Common myeloid progenitor, CD34-positive (primary cell): ENCODE data around the gene POU6F2.

Experiments used
- CTCF ChIA-PET: fragments of 350-600 bp; sonication (Branson Sonifier 250); formaldehyde crosslinking; loops from one replicate; lab custom pipeline; 2021; ENCODE audit warnings: antibody characterized with exemption; lab: Charles Lee
- POLR2A ChIA-PET: fragments of 350-600 bp; sonication (Branson Sonifier 250); formaldehyde crosslinking; loops from one replicate; lab custom pipeline; 2021; ENCODE audit warnings: antibody characterized with exemption; lab: Charles Lee
- DNase-seq, 3 donors: peaks; one replicate each; pipeline versions ENCODE4 v3.0.0 to v3.0.0-alpha.2; 2013
- H3K27ac ChIP-seq, 2 experiments: 1 replicate in 1 of 2; 2 replicates in 1 of 2; pipeline ENCODE4 v1.7.0; 2013; ENCODE audit warnings: inconsistent platforms in 2 of 2, low read length in 2 of 2, mild to moderate bottlenecking in 2 of 2, low read depth in 1 of 2, moderate library complexity in 1 of 2; ENCODE audit not compliant: severe bottlenecking in 2 of 2, insufficient read depth in 1 of 2, poor library complexity in 1 of 2
- H3K27me3 ChIP-seq, 5 experiments: replicated peaks in 2 of 5; 1 replicate in 3 of 5; 2 replicates in 2 of 5; pipeline versions ENCODE4 v1.6.1 to v1.7.0; 2013; ENCODE audit warnings: low read length in 4 of 5, mild to moderate bottlenecking in 2 of 5, moderate library complexity in 2 of 5, inconsistent platforms in 1 of 5; ENCODE audit not compliant: insufficient read depth in 5 of 5, control insufficient read depth in 4 of 5
- H3K36me3 ChIP-seq, 4 experiments: 1 replicate in 2 of 4; 2 replicates in 2 of 4; pipeline versions ENCODE4 v1.6.1 to v1.7.0; 2013; ENCODE audit warnings: low read length in 3 of 4, control low read depth in 1 of 4, mild to moderate bottlenecking in 1 of 4; ENCODE audit not compliant: control insufficient read depth in 4 of 4, insufficient read depth in 4 of 4
- H3K4me1 ChIP-seq, 4 experiments: 1 replicate in 3 of 4; 2 replicates in 1 of 4; pipeline versions ENCODE4 v1.6.1 to v1.7.1; 2013; ENCODE audit warnings: low read length in 3 of 4, mild to moderate bottlenecking in 3 of 4, control low read depth in 1 of 4, inconsistent platforms in 1 of 4, moderate library complexity in 1 of 4; ENCODE audit not compliant: control insufficient read depth in 4 of 4, insufficient read depth in 4 of 4; ENCODE audit errors: control extremely low read depth in 1 of 4
- H3K4me3 ChIP-seq, 7 experiments: 1 replicate in 4 of 7; 2 replicates in 3 of 7; pipeline versions ENCODE4 v1.5.1 to v1.7.0; 2013; ENCODE audit warnings: mild to moderate bottlenecking in 7 of 7, low read length in 6 of 7, moderate library complexity in 6 of 7, inconsistent platforms in 2 of 7, low read depth in 2 of 7, control low read depth in 1 of 7; ENCODE audit not compliant: insufficient read depth in 4 of 7, control insufficient read depth in 1 of 7; ENCODE audit errors: extremely low read depth in 1 of 7
- H3K9me3 ChIP-seq, 5 experiments: 1 replicate in 4 of 5; 2 replicates in 1 of 5; pipeline versions ENCODE4 v1.6.1 to v1.7.1; 2013; ENCODE audit warnings: low read length in 4 of 5, mild to moderate bottlenecking in 2 of 5, inconsistent platforms in 1 of 5, low read depth in 1 of 5, moderate library complexity in 1 of 5; ENCODE audit not compliant: control insufficient read depth in 4 of 5, insufficient read depth in 2 of 5; ENCODE audit errors: control extremely low read depth in 1 of 5
- WGBS: methylation state at CpG from one replicate; pipeline ENCODE4 v1.1.5; 2013; ENCODE audit not compliant: insufficient coverage; 5-methylcytosine and 5-hydroxymethylcytosine counted together

Gene POU6F2

DNA sequence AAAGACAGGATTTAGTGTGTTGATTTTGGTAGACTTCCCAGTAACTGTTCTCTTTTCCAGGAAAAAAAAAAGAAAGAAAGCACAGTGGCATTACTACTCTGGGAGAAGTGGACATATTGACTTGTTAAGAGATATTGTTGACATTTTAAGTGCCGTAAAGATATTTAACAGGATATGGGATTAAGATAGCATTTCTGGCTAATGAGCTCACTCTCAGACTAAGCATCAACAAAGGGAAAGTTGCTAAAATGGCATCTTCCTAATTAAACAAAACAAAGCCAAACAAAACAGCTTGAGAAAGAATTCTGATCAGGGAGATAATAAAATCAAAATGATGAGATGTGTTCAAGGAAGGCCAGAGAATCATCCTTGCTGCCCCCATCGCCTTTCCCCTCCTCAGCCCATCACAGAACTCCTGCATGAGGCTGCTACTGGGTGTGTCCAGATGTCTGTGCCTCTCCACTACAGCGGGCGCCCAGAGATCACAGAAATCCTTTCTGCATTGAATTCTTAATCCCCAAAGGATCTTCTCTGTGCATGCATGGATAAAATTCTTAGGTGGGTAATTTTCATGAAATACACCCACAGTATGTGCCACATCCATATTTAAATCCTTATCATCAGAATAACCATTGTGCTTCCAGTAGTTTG lies 270.5 kb downstream of the POU6F2 start:
- H3K27ac ChIP-seq: no peak overlapping the region
- WGBS: 100% methylated on average over 1 of the region's 4 CpGs
- no peaks in the 10 kb centered on the region for H3K4me1 ChIP-seq
- H3K36me3 ChIP-seq: no peaks in the 10 kb centered on the region
- no peaks in the 10 kb centered on the region for H3K27me3 ChIP-seq
- ChIA-PET CTCF (no interaction called here), POLR2A (no interaction called here)
- no peaks in the 10 kb centered on the region for H3K9me3 ChIP-seq
- no peak overlapping the region for H3K4me3 ChIP-seq
- no peak for DNase-seq

DNA sequence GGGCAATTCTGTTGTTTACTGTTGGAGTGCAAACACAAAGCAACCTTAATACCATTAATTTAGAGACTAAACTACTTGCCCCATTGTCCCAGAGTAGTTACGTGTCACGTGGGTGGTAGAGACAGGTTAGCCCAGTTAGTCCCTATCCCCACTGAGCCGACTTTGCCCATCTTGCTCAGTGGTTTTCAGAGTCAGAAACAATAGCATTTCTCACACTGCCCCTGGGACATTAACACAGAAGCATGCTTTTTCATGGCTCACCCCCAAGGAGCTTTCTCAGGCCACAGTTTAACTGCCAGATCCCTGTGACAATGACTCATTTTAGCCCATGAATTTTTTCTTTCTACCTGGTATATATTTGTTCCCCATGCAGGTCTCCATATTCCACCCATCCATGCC lies 271.0 kb downstream of the POU6F2 start:
- H3K27me3 ChIP-seq: no peaks in the 10 kb centered on the region
- no peaks in the 10 kb centered on the region for H3K4me1 ChIP-seq
- no peaks in the 10 kb centered on the region for H3K36me3 ChIP-seq
- no peaks in the 10 kb centered on the region for H3K9me3 ChIP-seq
- no peak overlapping the region for H3K4me3 ChIP-seq
- no peak overlapping the region for H3K27ac ChIP-seq
- POLR2A ChIA-PET: no interaction called here
- 100% methylated on average over 3 of the region's 3 CpGs for WGBS
- DNase-seq: no peak
- CTCF ChIA-PET: no interaction called here

DNA sequence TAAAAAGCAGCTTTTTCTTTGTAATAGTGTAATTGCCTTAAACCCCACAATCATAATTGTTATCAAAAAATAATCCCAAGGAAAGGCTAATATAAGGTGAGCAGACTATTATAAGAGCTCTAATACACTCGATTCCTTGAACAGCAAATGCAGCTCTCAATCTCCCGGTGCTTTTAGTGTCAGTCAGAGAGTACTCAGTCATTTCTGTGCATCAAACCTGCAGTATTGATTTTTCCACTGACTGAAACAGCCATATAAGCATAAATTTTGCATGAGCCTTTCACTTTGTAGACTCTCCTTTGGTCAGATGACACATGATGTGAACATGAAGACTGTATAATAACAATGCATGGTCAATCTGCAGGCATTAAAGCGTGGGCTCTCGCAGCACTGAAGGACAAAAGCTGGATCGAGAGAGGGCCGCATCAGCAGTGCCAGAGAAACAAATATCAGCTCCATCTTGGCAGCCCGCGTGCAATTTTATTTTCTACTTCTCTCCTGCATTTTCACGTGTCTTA lies 272.0 kb downstream of the POU6F2 start:
- Histone ChIP-seq H3K4me1 (no peaks in the 10 kb centered on the region), H3K36me3 (no peaks in the 10 kb centered on the region), H3K4me3 (no peak overlapping the region), H3K9me3 (no peaks in the 10 kb centered on the region), H3K27ac (no peak overlapping the region), H3K27me3 (no peaks in the 10 kb centered on the region)
- 95% methylated on average over 9 of the region's 9 CpGs for WGBS
- ChIA-PET CTCF (no interaction called here), POLR2A (no interaction called here)
- DNase-seq: no peak

DNA sequence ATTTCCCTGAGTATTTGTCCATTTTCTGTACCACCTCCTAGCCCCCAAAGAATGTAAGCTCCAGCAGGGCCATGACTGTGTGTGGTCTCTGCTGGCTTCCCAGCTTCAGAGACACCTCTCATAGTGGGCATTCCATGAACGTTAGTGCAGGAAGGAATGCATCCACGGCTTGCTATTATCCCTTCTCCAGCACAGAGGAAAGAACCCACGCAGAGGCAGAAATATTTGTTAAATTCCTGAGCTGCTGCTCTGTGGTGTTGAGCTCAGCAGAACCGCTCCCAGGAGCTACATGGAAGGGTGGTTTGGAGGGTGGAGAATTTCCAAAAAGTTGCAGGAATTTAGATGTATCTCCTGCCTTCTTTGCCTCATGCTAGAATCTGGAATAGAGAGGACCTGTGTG lies 275.2 kb downstream of the POU6F2 start:
- Histone ChIP-seq H3K27me3 (no peaks in the 10 kb centered on the region), H3K9me3 (no peaks in the 10 kb centered on the region), H3K27ac (no peak overlapping the region), H3K4me3 (no peak overlapping the region), H3K36me3 (no peaks in the 10 kb centered on the region), H3K4me1 (no peaks in the 10 kb centered on the region)
- ChIA-PET CTCF (no interaction called here), POLR2A (no interaction called here)
- 83% methylated on average over 4 of the region's 4 CpGs for WGBS
- no peak for DNase-seq

GRCh38 chr7:39259391-39260003 lies 281.8 kb downstream of the POU6F2 start:
- DNase-seq: no peak
- WGBS: 96% methylated on average over 10 of the region's 11 CpGs
- Histone ChIP-seq H3K27ac (no peak overlapping the region), H3K9me3 (no peaks in the 10 kb centered on the region), H3K27me3 (no peaks in the 10 kb centered on the region), H3K36me3 (no peaks in the 10 kb centered on the region), H3K4me3 (no peak overlapping the region), H3K4me1 (no peaks in the 10 kb centered on the region)
- ChIA-PET POLR2A (no interaction called here), CTCF (no interaction called here)

GRCh38 chr7:39260279-39260844 lies 282.7 kb downstream of the POU6F2 start:
- 95% methylated on average over 2 of the region's 2 CpGs for WGBS
- Histone ChIP-seq H3K9me3 (no peaks in the 10 kb centered on the region), H3K36me3 (no peaks in the 10 kb centered on the region), H3K4me3 (no peak overlapping the region), H3K4me1 (no peaks in the 10 kb centered on the region), H3K27ac (no peak overlapping the region), H3K27me3 (no peaks in the 10 kb centered on the region)
- no peak for DNase-seq
- CTCF ChIA-PET: no interaction called here
- POLR2A ChIA-PET: no interaction called here

GRCh38 chr7:39261771-39262170 lies 284.1 kb downstream of the POU6F2 start:
- Histone ChIP-seq H3K36me3 (no peaks in the 10 kb centered on the region), H3K4me1 (no peaks in the 10 kb centered on the region), H3K9me3 (no peaks in the 10 kb centered on the region), H3K27me3 (no peaks in the 10 kb centered on the region), H3K27ac (no peak overlapping the region), H3K4me3 (no peak overlapping the region)
- DNase-seq: no peak
- WGBS: 100% methylated on average over 2 of the region's 2 CpGs
- ChIA-PET CTCF (interaction anchor here (0.7 kb wide), 1 partner anchor 28 kb away, joined by 3 read pairs; no protein-coding TSS in a partner anchor), POLR2A (no interaction called here)
